GM19438 (cell line): ENCODE measurements around the gene DAPK2.

Experiments
- ATAC-seq: cut with Tn5 transposase; IDR thresholded peaks from one replicate; pipeline ENCODE4 v1.9.1; 2021; ENCODE audit warnings: low read depth; ENCODE audit not compliant: unreplicated experiment

The DAPK2 gene

DNA sequence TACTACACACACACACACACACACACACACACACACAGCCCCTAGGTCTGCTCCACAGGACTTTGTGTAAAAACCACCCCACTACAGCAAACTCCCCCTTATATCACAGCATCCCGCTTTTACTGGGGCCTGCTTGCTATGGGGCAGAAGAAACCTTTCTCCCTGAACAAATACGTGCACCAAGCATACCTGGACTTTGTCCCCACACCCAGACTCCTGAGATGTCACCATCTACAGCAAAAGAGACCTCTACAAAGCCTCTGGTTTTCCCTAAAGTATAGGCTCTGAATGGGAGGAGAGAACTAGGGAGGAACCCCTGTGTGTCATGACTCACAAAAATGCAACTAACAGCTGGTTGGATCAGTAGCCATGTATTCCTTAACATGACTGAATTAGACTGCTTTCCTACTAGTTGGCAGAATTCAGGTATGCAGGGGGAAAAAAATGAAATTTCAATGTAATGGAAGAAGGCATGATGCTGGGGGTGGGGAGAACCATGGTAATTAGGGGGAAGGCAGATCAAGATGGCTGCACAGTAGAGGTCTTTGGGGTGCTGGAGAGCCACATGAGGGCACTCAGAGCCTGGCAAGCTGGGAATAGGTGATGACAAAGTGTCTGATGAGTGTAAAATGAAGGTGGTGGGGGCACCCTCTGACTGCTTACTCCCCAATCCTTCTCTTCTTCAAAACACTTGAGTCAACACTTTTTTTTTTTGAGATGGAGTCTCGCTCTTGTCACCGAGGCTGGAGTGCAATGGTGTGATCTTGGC is 45.9 kb downstream of the DAPK2 start:
- no peak for ATAC-seq

DNA sequence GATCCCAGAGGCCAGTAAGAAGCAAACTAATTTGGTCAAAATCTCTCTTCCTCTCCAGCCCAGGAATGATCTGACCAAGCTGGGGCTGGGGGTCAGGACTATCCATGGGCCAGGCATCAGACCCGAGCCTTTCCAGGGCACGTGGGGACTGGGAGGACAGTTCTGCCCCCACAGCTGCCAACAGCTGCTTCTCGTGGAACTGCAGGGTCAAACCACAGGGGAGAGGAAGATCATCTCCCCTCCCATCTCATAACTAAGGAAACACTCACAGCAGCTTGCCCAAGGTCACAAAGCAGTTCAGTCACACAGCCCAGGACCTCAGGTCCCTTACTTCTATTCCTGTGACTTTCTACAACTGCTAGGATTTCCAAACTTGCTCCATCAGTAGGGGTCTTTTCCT is 47.1 kb downstream of the DAPK2 start:
- no peak for ATAC-seq

DNA sequence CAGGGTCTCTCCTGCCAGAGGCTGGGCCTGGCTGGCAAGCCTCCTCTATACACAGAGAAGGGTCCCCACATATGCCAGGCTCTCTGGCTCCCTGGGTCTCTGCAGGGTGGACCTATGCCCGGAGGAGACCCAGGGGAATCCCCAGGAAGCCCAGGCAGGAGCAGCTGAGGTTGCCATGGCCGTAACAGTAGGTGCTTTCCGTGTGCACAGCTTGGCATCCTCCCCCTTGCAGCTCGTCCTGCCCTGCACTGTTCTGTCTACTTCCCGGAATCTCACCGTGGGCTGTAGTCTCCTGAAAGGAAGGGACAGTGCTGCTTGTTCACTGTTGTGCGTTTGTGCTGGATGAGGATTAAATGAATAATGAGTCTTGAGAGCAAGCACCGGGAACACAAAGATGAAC is 47.8 kb downstream of the DAPK2 start:
- ATAC-seq, result no peak

DNA sequence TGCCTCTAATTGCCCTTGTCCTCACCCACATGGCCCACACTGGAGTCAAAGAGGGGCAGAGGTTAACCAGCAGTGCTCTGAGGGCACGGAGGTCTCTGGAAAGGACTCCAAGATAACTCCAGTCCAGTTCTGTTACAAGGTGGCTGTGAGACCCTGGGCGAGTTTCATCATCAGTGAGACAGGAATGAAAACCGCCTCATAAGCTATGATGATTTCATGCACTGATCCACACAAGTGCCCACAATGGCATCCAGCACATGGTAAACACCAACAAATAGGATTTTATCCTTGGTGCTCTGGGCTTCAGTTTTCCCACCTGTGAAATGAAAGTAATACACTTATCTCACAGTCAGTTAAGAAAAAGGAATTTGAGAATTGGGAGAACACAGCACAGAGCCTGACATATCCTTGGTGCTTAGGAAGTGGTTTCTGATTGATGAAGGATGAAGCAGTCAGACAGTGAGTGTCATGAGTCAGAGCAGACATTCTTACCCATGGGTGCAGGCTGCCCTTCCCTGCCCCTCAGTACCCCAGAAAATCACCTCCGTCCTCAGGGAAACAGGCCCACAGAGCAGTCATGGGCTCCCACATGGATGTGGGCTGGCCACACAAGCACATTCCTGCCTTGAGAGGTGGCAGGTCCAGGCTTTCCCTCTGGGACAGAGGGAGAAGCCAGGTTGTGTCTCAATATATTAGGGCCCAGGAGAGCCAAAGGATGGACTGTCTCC is 48.4 kb downstream of the DAPK2 start:
- ATAC-seq, result no peak

DNA sequence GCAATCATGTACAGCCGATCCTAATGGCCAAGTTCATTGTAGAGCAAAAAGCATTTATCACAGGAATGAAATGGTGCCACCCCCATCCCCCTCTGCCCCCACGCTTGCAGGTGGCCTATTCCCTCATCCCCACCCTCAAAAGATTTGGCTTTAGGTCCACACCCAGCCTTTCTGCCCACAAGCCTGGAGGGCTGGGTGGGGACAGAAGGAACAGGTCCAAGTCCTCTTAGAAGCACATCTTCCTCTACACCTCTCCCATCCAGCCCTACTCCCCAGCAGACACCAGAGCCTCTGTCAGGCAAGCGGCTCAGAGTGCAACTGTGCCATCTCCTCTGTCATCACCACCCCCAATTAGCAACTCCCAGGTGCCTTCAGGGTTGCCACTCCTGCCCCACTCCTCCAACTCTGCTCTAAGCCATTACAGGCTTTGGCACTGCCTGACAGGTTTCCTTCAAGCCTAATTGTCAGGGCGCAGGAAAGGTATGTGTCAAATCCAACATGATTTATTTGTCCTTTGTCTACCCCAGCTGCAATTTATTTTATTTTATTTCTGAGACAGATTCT is 49.4 kb downstream of the DAPK2 start:
- ATAC-seq, result no peak

DNA sequence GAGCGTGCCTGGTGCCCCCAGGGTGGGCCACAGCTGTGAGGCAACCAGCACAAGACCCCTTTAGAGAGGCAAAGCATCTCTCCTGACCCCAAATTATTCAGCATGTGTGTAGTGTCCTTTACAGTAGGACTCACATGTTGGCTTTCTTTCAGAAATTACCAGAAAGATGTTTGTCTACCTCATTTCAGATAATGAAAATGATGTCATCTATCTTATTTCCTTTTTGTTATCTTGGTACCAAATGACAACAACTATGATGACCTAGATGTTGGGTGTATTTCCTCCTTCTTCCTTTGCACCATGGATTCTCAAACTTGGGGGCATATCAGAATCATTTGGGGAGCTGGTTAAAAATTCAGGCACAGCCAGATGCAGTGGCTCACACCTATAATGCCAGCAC is 50.5 kb downstream of the DAPK2 start:
- no peak for ATAC-seq

DNA sequence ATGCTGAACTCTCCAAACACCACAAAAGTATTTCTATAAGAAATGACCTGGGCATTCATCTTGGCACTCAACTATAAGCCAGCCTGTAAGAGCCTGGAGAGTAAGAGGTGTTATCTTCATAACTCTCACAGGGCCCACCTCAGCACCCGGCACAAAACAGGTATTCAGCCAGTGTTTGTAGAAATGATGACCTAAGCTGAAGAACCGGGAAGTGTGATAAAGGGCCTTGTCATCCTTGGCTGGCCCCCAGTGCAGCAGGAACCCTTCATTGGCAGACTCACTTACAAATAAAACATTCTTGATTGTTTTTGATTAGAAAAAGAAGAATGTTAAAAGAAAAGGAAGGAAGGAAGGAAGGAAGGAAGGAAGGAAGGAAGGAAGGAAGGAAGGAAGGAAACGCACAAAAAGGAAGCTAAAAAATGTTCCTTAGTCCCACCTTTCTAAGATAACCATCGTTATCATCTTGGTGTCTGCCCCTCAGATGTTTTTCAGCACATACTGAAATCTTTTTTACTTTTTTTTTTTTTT is 52.1 kb downstream of the DAPK2 start:
- ATAC-seq, result no peak

DNA sequence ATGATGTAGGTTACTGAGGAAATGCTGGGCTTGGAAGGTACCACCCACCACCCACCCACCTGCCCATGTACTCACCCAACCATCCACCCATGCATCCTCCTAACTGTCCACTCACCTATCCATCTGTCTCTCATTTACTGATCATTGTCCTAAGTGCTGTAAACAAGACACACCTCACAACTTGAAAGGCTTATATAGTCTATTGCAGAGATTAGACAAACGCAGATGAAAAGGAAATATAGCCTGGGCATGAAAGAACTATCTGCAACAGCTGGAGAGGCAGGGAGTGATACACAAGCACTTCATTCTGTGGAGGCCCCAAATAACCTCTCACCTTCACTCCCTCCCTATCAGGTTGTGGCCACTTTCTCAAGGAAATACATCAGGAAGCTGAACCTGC is 54.0 kb downstream of the DAPK2 start:
- no peak for ATAC-seq

DNA sequence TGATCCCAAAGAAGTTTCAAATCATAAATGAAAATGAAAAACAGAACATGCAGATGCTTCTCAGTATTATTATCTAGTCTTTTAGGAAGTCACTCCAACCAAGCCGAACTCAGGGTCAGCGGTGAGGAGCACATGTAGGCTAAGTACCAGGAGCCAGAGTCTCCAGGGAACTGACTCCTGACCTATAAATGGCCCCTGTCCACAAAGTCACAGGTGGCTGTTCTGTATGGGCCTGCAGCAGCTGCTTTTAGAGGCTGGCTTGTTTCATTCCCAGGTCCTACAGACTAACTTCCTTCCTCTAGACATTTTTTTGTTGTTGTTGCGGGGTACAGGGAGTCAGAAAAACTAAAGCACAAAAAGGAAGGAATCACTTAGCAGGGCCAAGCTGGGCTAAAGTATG is 54.6 kb downstream of the DAPK2 start:
- no peak for ATAC-seq

DNA sequence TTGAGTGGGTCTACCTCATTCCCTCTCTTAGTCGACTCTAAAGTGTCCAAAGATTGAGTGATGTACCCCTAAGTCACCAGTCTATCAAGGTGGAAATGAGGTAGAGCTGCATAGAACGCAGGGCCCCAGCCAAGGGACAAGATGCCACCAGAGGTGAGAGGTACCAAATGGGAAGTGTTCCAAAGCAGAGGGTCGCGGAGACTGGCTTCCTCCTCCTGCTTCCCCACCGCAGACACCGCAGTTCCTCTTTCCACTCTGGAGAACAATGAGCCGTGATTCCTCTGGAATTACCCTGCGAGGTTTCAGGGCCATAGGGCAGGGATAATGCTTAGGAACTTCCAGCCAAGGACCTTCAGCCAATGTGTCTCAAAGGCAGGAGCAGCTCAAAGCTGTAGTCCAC is 55.8 kb downstream of the DAPK2 start:
- ATAC-seq, result no peak

DNA sequence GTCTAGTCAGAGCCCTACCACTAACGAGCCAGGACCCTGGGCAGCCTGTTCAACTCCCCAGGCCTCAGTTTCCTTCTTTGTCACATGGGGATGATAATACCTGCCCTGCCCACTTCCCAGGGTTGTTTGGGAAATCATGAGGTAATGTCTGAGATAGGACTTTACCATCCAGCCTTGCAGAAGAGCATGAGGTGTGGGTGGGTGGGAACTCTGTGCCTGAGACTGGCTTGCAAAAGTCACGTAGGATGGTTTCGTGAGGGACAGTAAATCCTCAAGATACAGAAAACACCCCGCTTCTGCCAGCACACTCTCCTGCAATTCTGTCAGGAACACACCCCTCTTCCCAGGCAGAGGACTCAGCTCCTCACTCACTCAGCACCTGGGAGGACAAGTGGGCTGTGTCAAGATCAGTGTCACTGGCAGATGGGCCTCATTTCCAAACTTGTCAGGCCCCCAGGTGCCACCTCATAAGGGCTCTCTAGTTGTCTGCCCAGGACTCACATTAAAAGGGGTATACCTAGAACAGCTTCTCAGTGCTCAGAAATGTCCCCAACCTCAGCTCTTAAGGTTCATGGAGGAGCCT is 58.4 kb downstream of the DAPK2 start:
- no peak for ATAC-seq

DNA sequence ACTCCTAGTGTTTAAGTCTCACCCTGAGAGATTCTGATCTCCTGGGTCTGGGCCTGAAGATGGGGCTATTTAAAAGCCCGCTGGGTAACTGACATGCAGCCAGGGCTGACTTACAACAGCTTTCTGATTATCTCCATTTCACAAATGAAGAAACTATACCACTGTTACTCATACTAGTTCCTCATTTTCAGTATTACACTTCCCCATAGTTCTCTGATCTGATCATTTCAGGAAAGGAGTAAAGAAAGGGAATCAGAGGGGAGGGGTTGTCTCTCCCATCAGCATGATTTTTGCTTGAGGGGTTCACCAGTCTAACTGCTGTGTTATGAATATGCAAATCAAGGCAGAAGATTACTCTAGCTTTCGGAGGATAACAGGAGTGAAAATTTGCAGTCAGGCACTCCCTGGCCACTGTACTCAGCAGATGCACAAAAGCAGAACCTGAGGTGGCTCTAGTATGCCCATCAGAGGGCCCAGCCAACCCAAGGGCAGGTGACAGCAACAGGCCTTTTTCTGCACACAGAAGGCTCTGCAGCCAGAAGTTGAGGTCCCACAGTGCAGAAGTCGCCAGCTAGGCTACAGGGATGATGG is 59.4 kb downstream of the DAPK2 start:
- peak; percentile 74 for ATAC-seq

DNA sequence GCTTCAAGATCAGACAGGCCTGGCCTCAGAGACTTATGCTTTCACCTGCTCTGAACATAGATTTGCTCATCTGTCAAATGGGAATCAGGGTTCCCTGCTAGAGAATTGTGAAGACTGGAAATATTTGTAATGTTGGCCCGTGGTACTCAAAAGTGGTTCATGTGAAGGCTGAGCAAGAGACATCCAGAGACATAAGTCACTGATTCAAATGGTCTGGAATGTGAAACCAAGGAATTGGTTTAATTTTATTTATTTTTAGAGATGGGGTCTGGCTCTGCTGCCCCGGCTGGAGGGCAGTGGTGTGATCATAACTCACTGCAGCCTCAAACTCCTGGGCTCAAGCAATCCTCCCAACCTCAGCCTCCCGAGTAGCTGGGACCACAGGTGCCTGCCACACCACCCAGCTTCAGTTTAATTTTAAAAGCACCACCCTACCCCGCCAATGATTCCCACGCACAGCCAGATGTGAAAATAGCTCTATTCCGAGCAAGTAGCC is 60.1 kb downstream of the DAPK2 start:
- ATAC-seq, result no peak

DNA sequence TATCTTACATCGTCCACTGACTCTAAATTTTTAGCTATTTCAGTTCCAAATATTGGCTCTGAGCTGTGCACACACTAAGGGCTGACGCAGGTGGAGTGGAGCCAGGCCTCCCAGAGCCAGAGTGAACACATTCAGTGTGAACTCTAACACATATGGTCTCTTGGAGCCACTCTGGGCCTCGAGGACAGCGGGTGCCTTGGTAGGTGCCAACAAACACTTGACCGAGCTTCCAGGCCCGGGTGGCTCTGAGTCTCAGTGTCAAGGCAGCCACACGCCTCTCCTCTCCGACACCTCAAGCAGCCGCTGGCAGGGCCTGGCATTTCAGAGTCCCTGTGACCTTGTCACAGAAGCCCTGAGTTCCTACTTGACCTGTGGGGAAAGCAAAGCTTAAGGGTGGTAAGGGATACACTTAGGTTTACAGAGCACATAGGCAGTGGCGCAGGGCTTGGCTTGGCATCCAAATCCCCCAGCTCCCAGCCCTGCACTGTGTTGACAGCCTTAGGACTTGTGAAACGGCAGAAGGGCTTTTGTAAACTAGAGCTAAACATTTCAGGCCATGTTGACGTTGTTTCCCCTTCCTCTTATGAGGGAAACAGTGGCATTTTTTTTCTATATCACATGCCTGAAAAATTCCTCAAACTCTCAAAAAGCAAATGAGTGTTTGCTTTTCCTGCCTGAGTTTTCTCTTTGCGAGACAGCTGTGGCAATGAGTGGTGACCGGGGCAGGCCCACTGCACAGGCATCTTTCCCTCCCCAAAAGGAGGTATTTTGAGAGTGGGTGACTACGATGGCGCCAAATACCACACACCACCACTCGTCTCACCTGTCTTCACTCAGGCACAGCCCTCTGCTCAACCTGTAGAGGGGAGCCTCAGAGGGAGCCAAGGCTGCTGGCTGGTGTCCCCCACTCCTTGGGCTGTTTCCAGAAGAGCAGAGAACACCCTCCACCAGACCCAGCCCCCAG is 60.8 kb downstream of the DAPK2 start:
- no peak for ATAC-seq

DNA sequence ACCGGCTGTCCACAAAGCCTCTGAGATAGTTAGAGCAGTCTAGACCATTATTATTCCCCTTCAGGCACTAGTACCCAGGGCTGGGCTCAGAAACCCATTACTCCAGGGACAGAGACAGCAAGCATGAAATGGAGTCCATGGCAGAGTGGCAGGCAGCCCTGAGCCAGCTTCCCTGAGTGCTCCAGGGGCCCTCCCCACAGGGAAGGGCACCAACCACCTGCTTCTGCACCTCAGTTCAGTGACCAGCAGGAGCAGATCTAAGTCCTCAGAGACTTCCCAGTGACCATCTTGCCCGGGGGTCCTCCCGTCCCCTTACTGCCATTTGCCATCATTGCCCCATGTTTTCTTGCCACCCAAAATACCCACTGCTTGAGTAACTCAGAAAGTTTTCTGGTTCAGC is 62.0 kb downstream of the DAPK2 start:
- no peak for ATAC-seq

DNA sequence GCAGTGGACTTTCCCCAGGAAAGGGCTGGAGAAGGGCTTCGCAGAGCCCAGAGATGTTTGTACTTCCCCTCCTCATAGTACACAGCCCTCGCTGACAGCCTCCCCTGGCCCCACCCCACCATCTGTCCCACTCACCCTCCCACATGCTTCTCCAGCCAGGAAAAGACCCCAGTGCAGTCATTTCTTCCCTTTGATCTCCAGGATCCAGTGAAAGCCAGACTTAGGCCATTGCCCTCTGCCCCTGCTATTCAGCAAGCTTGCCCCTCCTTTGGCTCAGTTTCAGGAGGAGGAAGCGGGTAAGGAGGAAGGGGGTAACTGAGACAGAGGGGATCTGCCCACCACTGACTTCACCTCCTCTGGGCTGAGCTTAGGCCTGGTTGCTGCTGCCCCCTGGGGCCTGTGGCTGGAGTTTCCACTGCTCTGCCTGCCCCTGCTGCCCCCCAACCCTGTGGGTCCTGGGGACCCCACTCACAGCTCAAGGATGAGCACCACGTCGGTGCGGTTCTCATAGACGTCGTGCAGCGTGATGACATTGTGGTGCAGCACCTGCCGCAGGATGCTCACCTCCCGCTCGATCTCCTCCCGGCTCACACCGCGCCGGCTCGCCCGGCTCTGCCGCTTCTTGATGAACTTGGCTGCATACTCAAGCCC is 63.1 kb downstream of the DAPK2 start:
- ATAC-seq, result no peak

DNA sequence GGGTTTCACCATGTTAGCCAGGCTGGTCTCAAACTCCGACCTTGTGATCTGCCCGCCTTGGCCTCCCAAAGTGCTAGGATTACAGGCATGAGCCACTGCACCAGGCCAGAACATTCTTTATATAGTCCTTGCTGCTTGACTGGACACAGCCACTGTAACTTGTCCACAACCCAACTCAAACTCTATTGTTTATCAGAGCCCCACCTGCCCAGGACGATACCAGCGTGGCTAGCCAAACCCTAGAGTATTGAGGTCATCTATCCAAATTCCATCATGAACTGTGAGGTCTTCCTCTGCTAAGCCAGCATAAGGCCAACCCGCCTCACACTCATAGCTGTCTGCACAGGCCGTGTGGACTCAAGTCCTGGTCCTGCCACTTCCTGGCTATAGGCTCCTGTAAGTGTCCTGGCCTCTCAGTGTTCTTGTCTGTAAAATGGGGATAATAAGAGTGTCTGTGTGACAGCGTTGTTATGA is 63.9 kb downstream of the DAPK2 start:
- ATAC-seq, result no peak

DNA sequence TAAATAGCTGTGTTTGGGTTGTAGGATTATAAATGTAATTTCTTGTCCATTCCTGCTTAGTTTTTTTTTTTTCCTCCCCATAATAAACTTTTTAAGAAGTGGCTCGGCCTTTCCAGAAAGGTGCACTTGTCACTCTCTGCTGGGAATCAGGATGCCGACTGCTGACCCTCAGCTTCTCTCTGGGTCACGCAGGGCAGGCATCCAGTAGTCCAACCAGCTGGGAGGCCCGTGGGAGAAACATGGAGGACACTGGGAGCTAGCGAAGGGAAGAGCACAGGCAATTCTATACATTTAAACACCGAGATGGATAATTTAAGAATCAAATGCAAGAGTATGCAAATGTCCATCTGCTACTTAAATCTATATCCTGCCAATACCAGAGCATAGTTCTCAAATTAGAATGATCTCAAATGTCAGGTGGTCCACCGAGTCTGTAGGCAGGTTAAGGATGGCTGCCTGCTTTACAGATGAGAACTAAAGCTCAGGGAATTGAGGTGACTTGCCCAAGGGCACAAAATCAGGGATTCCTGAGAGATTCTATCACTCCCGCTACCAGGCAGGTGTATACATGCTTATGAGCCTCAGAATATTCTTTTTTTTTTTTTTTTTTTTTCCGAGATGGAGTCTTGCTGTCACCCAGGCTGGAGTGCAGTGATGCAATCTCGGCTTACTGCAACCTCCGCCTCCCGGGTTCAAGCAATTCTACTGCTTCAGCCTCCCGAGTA is 64.5 kb downstream of the DAPK2 start:
- ATAC-seq, result no peak
